NCI-H510A treated with DMSO at 0.1 percent for 48 hours (cell line): ENCODE results near the gene EIF3B.
"Not testable (repeated sequence)": the region's sequence is repeated elsewhere in the genome, so short reads cannot be mapped to it uniquely, and the experiment has no call there.

ENCODE experiments used
- DNase-seq: peaks from one replicate; lab custom pipeline; 2025; lab: John Stamatoyannopoulos, UW

Gene EIF3B

DNA sequence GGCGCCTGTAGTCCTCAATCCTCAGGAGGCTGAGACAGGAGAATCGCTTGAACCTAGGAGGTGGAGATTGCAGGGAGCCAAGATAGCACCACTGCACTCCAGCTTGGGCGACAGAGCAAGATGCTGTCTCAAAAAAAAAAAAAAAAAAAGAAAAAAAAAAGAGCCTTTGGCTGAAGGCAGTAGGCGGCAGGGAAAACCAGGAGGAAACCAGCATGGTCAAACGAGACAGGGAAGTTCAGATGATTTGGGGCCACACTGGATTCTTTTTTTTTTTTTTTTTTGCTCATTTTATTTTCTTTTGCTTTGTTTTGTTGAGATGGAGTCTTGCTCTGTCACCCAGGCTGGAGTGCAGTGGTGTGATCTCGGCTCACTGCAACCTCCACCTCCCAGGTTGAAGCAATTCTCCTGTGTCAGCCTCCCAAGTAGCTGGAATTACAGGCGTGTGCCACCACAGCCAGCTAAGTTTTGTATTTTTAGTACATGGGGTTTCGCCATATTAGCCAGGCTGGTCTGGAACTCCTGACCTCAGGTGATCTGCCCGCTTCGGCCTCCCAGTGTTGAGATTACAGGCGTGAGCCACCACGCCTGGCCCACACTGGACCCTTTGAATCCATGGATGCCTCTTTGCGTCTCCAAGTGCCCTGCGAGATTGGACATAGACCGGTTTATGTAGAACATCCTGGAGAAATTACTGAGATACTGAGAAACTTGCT is 7.1 kb upstream of the EIF3B start:
- not testable (repeated sequence) for DNase-seq

DNA sequence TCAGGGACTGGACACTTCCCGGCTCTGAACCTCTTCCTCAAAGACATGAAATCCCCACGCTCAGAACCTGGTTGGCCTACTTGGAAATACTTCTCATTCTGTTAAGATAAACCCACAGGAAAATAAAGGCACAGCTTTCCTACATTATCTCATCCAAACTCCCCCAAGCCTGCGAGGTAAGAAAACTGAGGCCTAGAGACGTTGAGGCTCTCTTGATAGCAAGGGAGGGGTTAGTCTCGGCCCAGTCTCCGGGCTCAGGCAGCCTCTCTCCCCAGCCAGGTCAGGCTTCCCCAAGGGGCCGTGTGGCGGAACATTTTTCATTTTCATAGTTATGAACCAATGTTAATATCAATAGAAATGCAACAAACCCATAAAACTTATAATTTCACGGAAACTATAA is 4.6 kb upstream of the EIF3B start:
- no peak for DNase-seq

DNA sequence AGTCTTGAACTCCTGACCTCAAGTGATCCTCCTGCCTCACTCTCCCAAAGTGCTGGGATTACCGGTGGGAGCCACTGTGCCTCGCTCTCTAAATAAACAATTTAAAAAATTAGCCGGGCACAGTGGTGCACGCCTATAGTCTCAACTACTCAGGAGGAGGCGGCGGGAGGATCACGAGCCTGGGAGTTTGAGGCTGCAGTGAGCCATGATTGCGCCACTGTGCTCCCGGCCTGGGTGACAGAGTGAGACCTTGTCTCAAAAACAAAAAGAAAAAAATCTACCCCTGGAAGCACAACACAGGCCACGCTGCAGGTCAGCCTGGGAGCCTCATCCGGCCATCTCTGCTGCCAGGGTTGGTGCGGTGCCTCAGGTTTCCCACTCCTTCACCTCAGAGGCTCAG is 3.8 kb upstream of the EIF3B start:
- no peak for DNase-seq

DNA sequence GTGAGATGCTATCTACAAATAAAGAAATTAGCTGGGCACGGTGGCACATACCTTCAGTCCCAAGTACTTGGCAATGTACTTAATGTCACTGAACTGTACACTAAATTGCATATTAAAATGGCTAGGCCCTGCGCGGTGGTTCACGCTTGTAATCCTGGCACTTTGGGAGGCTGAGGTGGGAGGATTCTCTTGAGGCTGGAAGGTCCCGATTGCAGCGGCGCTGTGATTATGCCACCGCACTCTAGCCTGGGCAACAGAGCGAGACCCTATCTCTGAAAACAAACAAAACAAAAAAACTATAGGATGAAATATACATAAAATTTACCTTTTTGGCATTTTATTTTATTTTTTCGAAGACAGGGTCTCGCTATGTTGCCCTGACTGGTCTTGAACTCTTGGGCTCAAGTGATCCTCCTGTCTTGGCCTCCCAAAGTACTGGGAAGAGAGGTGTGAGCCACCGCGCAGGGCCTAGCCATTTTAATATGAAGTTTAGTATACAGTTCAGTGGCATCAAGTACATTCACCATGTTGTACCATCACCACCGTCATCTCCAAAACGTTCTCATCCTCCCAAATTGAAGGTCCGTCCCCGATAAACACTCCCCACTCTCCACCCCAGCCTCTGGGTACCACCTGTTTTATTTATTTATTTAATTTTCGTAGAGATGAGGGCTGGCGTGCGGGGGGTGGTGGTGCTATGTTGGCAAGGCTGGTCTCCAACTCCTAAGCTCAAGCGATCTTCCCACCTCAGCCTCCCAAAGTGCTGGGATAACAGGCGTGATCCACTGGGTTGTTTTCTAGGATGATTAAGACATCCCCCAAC is 1.3 kb upstream of the EIF3B start:
- peak; percentile 85 for DNase-seq

- DNase-seq, result no peak
These were observed 766 bp upstream of the EIF3B start for GRCh38 chr7:2353936-2354185.

GRCh38 chr7:2354939-2355704 is 495 bp downstream of the EIF3B start:
- DNase-seq, result no peak

DNA sequence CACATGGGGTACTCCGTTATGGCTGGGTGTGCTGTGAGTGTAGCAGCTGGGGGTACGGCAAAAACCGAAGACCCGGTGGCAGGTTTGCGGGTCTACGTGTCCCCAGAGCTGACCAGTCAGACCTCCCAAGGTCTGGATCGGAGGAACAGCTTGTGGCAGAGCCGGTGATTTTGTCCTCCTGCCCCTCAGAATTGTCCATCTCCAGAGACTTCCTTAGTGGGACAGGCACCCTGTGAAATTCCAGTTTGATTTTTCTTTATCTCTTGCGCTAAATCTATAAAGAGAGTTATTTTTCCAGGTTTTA is 1.0 kb downstream of the EIF3B start:
- no peak for DNase-seq

- no peak for DNase-seq
These were observed 2.5 kb downstream of the EIF3B start for GRCh38 chr7:2357165-2357564.

- DNase-seq, result no peak
These were observed 2.9 kb downstream of the EIF3B start for GRCh38 chr7:2357571-2357970.

- DNase-seq, result no peak
These were observed 4.4 kb downstream of the EIF3B start for GRCh38 chr7:2358968-2359527.

GRCh38 chr7:2359610-2360009 is 5.0 kb downstream of the EIF3B start:
- DNase-seq, result no peak

DNA sequence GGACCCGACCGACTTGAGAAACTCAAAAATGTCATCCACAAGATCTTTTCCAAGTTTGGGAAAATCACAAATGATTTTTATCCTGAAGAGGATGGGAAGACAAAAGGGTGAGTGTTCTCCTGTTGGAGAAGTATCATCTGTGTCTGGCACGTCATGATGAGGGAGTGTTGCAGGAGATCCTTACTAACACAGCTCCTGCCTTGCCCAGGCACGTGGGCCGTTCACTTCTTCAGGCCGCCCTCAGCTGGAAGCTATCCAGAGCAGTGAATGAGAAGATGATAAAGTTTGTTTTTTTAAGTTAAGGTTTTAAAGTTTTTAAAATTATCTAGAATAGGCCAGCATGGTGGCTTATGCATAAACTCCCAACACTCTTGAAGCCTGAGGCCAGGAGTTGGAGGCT is 6.2 kb downstream of the EIF3B start:
- no peak for DNase-seq

- DNase-seq, result no peak
These were observed 7.9 kb downstream of the EIF3B start for GRCh38 chr7:2362385-2363088.

- no peak for DNase-seq
These were observed 14.5 kb downstream of the EIF3B start for GRCh38 chr7:2369139-2369538.

- DNase-seq, result no peak
These were observed 16.7 kb downstream of the EIF3B start for GRCh38 chr7:2371329-2371728.

GRCh38 chr7:2372724-2373123 is 18.1 kb downstream of the EIF3B start:
- no peak for DNase-seq

DNA sequence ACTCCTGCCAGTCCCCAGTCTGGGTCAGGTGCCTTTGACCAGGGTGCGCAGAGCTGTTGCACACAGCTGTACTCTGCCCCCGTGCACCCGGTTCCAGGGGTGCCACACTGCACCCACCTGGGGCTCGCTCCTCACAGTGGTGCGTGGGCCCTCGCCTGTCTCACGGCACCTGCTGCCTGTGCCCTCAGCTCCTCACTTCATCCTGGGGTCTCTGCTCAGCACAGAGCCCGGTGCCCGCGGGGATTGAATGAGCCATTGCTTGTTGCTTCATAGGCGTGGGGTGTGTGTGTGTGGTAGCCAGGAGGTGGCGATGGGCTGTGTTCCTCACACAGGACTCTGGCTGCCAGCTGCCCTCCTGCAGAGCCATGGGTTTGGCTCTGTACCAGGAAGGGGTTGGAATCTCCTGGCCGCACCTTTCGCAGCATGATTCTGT is 18.5 kb downstream of the EIF3B start:
- DNase-seq, result no peak

GRCh38 chr7:2373646-2374045 is 19.0 kb downstream of the EIF3B start:
- no peak for DNase-seq

DNA sequence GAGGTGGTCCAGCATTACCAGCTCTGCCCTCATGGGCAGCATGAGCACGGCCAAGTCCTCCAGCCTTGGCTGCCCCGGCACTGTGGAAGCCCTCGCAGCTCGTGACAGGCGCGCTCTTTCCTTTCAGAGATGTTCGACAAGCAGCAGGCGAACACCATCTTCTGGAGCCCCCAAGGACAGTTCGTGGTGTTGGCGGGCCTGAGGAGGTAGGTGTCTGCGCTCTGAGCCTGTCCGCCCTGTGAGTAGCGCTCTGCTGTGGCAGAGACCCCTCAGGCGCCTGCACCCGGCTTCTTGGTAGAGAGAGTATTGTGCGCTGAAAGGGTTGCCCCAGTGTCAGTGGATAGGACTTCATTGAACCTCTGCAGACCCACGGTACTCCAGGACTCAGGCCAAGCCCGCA is 19.8 kb downstream of the EIF3B start:
- DNase-seq, result no peak

DNA sequence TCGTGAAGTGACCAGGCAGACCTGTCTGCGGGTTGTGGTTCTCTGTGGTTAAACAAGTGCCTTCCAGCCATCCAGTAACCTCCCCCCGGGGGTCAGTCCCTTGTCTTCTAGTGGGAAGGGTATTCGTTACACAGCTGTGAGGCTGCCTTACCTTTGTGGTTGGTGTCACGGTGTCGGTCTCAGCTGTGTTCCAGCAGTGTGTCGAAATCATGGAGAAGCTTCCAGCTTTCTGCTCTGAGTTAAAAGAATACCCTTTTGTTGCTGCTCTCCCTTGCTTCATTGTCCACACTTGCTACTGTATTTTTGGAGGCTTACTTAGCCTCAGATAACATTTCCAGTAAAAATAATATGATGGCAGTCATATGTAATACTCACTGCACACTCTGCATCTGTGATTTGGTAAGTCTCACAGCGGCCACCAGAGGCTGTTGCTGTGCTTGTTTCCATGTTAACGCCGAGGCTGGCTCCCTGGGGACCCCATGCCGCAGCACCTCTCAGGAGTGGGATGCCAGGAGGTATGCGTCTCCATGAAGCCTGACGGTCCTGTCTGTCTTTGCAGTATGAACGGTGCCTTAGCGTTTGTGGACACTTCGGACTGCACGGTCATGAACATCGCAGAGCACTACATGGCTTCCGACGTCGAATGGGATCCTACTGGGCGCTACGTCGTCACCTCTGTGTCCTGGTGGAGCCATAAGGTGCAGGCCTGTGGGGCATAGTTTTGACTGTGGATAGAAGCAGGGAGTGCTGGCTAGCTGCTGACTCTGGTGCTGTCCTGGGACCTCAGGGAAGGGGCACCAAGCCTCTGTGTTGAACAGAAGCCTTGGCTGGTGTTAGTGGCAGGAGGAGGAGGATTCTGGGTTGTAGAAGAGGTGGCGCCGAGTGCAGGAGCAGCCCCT is 20.5 kb downstream of the EIF3B start:
- no peak for DNase-seq
